HG02588 (cell line): Measurements from ENCODE around the gene PRKN.

ENCODE experiments used
- ATAC-seq: cut with Tn5 transposase; IDR thresholded peaks from one replicate; pipeline ENCODE4 v1.9.1; 2021; ENCODE audit warnings: mild to moderate bottlenecking, moderate library complexity; ENCODE audit not compliant: unreplicated experiment

PRKN gene

GRCh38 chr6:161486361-161487216 lies 1241.0 kb downstream of the PRKN start:
- no peak for ATAC-seq

GRCh38 chr6:161482517-161482858 lies 1245.1 kb downstream of the PRKN start:
- no peak for ATAC-seq

GRCh38 chr6:161481786-161482516 lies 1245.6 kb downstream of the PRKN start:
- no peak for ATAC-seq

- ATAC-seq: no peak
These were observed 1247.0 kb downstream of the PRKN start for GRCh38 chr6:161480421-161481155.

DNA sequence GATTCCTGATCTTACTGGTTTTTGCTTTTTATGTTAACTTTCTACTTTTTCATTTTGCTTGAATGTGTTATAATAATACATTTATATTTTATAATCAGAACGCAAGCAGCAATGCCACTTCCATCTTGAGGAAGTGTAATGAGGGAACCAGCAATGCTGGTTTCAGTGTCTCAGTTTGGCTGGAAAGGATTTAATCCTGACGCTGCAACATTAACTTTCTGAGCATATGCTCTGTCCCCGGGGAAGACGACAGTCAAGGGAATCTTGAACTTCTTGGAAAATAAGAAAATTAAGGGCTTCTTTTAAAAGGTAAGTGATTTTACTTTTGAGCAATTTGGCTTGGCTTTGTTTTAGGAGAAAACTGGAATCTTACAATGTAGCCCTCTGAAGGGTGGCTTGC lies 1248.2 kb downstream of the PRKN start:
- no peak for ATAC-seq

DNA sequence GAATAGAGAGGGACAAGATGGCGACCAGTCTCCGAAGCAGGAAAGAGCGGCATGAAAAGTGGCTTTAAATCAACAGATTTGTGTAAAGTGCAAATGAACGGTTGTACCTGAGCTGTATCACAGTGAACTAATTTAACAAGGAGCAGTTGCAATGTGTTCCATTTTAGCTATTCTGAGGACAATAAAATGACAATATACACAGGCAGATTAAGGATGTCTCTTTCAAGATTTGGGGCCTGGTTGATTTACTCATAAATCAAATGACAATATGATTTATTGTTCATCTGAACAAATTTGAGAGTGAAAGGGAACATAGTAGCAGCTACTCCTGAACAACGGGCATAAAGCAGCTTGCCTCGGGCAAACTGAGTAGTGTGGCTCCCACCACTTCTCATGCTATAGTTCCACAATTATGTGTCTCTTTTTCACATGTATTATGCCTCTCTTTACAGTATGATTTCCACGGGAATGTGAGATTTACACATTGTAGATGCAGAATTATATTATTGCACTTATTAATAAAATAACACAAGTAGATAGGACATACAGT lies 1249.6 kb downstream of the PRKN start:
- no peak for ATAC-seq

DNA sequence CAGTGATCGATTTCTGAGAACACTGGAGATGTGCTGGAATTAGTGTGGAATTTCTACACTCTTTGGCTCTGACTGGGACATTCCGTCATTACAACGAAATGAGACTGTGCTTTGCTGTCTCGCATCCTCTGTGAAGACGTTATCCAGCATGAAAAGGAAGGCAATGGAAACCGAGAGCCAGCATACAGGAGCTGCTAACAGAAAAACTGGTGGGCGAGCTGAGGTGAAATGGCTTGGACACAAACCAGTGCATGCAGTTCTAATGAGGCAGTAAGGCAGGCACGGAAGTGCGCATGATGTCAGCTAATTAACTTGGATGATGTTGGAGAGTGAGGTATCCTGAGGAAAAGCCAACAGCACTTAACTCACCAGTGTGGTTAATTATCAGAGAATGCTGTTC lies 1250.9 kb downstream of the PRKN start:
- no peak for ATAC-seq

GRCh38 chr6:161465403-161465802 lies 1262.2 kb downstream of the PRKN start:
- ATAC-seq: no peak

DNA sequence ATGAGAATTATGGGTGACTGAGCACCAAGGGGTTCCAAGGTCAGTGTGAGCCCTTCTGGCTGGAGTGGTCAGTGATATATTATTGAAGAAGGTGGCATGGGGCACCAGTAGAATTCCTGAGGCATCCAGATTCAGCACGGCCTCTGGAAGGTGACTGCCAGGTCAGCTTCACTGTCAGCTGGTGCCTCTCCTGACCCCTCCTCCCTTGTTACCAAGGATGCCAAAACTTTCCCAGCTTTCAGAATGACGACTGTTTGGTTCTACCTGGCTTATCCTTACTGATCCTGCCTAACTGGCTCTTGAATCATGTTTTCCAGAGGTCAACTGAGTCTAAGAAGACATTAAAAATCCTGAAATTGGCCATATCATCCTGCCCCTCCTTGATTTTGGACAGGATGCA lies 1264.5 kb downstream of the PRKN start:
- ATAC-seq: no peak

DNA sequence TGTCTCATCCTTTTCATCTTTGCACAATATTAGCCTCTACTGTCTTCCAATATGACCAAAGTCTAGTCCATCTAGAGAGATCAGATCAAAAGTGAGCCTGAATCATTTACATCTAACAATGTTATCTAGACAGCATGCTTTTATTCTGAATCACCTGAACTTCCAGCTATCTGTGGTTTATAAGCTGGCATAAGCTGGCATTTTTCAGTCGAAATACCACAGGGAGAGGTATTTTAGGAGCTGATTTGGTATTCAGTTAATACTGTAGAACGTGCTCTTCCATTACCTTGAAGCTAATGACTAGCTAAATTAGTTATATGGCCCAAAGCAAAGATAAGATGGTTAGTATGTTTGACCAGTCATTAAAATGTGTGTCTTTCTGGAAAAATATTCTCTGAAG lies 1265.4 kb downstream of the PRKN start:
- ATAC-seq: no peak

GRCh38 chr6:161459008-161459615 lies 1268.5 kb downstream of the PRKN start:
- no peak for ATAC-seq

DNA sequence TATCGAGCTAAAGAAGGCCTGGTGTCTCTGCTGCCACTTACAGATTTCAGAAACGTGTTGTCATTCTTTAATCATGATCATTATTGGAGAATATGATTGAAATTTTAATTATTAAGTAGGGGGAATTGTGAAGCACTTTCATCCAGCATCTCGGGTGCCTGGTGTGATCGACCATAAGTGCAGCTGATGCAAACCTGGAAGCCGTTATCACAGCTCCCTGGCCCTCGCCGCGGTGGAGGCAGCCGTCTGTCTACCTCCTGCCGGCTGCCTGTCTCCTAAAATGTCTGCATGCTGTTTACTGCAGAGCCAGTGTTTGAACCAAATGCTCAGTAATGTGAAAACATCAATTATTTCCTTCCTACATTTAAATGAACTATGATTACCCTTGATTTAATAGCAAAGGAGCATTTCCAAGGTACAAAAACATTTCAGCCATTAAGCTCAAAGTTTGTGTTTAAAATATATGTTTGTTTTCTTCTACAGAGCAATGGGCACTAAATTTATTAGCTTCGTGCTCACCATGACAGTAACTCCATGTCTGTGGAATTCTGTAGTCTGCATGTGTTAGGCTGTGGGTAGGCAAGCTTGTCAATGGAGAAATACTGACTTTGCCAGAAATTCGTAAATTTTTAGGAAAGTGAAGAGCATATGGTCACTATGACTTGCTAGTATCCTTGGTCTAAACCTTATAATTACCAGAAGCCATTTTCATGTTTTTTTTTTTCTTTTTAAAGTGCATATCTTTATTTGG lies 1269.2 kb downstream of the PRKN start:
- no peak for ATAC-seq

DNA sequence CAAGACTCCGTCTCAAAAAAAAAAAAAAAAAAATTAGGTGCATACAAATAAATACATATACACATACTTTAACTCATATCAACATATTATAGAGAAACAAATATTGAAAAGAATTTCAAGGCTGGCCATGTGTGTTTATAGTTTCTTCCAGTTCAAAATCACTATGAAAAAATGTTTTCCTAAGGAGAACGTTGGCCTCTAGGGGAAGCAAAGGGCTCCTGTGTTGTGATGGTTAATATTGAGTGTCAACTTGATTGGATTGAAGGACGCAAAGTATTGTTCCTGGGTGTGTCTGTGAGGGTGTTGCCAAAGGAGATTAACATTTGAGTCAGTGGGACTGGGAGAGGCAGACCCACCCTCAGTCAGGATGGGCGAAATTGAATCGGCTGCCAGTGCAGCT lies 1271.7 kb downstream of the PRKN start:
- ATAC-seq: no peak

GRCh38 chr6:161453558-161453957 lies 1274.0 kb downstream of the PRKN start:
- ATAC-seq: no peak

GRCh38 chr6:161452241-161452640 lies 1275.3 kb downstream of the PRKN start:
- no peak for ATAC-seq

- no peak for ATAC-seq
These were observed 1278.0 kb downstream of the PRKN start for GRCh38 chr6:161449521-161449920.

DNA sequence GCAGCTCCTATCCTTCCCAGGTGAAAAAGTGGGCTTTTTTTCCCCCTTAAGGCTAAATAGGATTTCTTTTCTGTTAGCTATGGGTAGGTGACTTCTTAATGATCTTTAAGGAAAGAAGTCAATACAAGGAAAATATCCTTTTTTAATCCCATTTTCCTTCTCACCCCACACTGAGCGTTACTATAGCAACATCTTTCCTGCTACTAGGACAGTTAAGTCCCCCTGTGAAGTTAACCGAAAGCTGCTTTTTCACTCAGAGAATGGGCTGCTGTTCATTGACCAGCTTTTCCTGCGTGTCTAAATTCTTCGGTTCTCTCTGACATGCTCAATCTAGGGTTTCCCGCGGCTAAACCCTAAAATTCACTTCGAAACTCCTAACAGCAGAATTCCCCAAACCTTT lies 1280.6 kb downstream of the PRKN start:
- ATAC-seq: no peak

DNA sequence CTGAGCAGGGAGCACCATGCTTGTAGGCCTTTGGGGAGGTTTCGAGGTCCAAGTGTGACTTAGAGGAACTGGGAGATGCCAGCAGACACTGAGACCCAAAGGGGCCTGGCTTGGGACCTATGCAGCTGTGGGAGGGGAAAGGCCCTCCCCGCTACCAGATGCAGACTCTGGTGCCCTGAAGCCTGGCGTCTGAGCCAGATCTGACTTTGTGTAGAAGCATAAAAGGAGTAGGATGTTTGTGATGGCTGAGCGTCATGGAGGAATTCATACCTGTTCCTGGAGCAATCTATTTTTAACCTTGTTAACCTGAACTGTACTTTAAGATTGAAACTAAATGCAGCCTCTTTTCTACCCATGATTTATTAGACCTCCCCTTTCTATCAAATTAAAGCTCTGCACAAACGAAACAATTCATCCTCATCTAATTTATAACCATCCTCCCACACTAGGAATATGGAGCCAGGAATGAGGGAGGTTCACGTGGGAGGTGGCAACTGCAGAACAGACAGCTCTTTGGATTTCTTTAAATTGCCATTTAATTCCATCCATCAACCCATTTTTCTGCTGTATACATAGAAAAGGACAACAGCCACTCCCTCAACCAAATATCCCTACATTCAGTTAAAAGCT lies 1281.2 kb downstream of the PRKN start:
- no peak for ATAC-seq

DNA sequence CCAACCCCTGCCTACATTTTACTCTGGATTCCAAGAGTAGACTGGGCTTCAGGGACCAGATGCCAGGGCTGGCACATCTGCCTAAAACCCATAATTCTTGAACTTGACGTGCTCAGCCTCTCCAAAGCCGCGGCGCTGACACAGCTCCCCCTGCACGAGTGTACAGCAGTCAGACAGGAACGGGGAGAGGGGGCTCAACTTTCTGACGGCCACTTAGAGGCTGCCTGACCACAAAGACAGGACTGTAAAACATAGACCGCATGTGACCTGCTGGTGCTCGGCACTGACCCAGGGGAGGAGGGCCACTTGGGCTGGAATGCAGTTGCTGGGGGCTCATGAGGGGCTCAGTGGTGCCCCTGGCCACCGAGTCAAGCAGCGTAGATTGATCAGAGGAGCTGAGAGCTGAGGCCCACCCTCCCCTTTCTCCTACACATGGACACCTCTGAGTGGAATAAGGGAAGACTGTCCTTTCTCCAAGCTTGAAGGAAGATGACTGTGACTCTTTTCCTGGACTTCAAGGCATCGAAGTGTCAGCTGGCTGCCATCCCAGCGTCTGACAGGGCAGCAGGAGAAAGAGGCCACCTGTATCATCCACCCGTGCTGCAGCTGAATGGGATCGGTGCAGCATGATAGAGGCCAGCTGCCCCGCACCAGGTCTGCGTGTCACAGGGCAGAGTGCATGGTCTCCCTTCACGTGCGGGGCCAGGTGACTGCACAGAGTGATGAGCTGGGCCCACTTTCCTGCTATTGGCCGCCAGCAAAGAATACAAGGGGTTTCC lies 1282.4 kb downstream of the PRKN start:
- no peak for ATAC-seq
